Liver (tissue), 9 donors: ENCODE results near the gene DMD. TPM values are rescaled to one million over a fixed set of nuclear protein-coding genes. Genes with fewer than 3 reads are reported as not detected.

Experiments used
- DNase-seq: peaks from one replicate; pipeline ENCODE4 v3.0.0-alpha.2; 2017; ENCODE audit warnings: low spot score
- H3K27ac ChIP-seq, 2 donors: one replicate each; pipeline ENCODE4 v1.7.0; 2013; ENCODE audit warnings: inconsistent platforms in 2 of 2, low read length in 2 of 2, control low read depth in 1 of 2, low read depth in 1 of 2, mild to moderate bottlenecking in 1 of 2
- H3K27me3 ChIP-seq, 4 donors: one replicate each; pipeline versions ENCODE4 v1.6.1 to v1.7.0; 2013; ENCODE audit warnings: low read length in 3 of 4, inconsistent platforms in 1 of 4, mild to moderate bottlenecking in 1 of 4, moderate library complexity in 1 of 4; ENCODE audit not compliant: control insufficient read depth in 4 of 4, insufficient read depth in 4 of 4
- H3K36me3 ChIP-seq, 4 donors: one replicate each; pipeline versions ENCODE4 v1.6.1 to v1.7.0; 2013; ENCODE audit warnings: low read length in 3 of 4, mild to moderate bottlenecking in 3 of 4, low read depth in 1 of 4, moderate library complexity in 1 of 4; ENCODE audit not compliant: control insufficient read depth in 4 of 4, insufficient read depth in 3 of 4
- H3K4me1 ChIP-seq, 4 donors: one replicate each; pipeline versions ENCODE4 v1.6.1 to v1.7.0; 2013; ENCODE audit warnings: low read length in 3 of 4, mild to moderate bottlenecking in 3 of 4, moderate library complexity in 1 of 4; ENCODE audit not compliant: control insufficient read depth in 4 of 4, insufficient read depth in 4 of 4
- H3K4me3 ChIP-seq, 3 donors: one replicate each; pipeline versions ENCODE4 v1.6.1 to v1.7.0; 2013; ENCODE audit warnings: low read length in 3 of 3, control low read depth in 1 of 3, low read depth in 1 of 3, mild to moderate bottlenecking in 1 of 3
- H3K9ac ChIP-seq, 2 donors: one replicate each; pipeline ENCODE4 v1.7.0; 2013; ENCODE audit warnings: low read length in 2 of 2, mild to moderate bottlenecking in 2 of 2, moderate library complexity in 2 of 2, control low read depth in 1 of 2, low read depth in 1 of 2
- H3K9me3 ChIP-seq, 4 donors: one replicate each; pipeline versions ENCODE4 v1.6.1 to v1.7.0; 2013; ENCODE audit warnings: low read length in 3 of 4; ENCODE audit not compliant: control insufficient read depth in 4 of 4
- EGR1 ChIP-seq, 2 donors: IDR thresholded peaks; 2 replicates each; pipeline ENCODE4 v1.6.1; 2016 to 2018; ENCODE audit warnings: antibody characterized with exemption in 2 of 2, low read depth in 2 of 2
- FOXA1 ChIP-seq: IDR thresholded peaks from 2 replicates; pipeline ENCODE4 v1.6.1; 2016; ENCODE audit warnings: antibody characterized with exemption
- FOXA2 ChIP-seq: IDR thresholded peaks from 2 replicates; pipeline ENCODE4 v1.6.1; 2016; ENCODE audit warnings: antibody characterized with exemption
- GABPA ChIP-seq, 2 donors: IDR thresholded peaks in 1 of 2; conservative IDR thresholded peaks in 1 of 2; 2 replicates each; pipeline ENCODE4 v1.6.1; 2016; ENCODE audit warnings: antibody characterized with exemption in 2 of 2, mild to moderate bottlenecking in 1 of 2, moderate library complexity in 1 of 2
- HNF4A ChIP-seq, 2 donors: conservative IDR thresholded peaks; 2 replicates each; pipeline ENCODE4 v1.6.1; 2016; ENCODE audit warnings: antibody characterized with exemption in 2 of 2, mild to moderate bottlenecking in 2 of 2
- HNF4G ChIP-seq: IDR thresholded peaks from 2 replicates; pipeline ENCODE4 v1.6.1; 2016; ENCODE audit warnings: antibody characterized with exemption
- JUND ChIP-seq, 2 donors: IDR thresholded peaks; 2 replicates each; pipeline ENCODE4 v1.6.1; 2016; ENCODE audit warnings: antibody characterized with exemption in 2 of 2
- NR2F2 ChIP-seq: IDR thresholded peaks from 2 replicates; pipeline ENCODE4 v1.6.1; 2016; ENCODE audit warnings: antibody characterized with exemption
- RAD21 ChIP-seq, 2 donors: IDR thresholded peaks; 2 replicates each; pipeline ENCODE4 v1.6.1; 2016; ENCODE audit warnings: antibody characterized with exemption in 2 of 2, mild to moderate bottlenecking in 2 of 2
- RXRA ChIP-seq, 2 donors: IDR thresholded peaks; 2 replicates each; pipeline ENCODE4 v1.6.1; 2017 to 2018; ENCODE audit warnings: antibody characterized with exemption in 2 of 2, mild to moderate bottlenecking in 1 of 2
- SP1 ChIP-seq: IDR thresholded peaks from 2 replicates; pipeline ENCODE4 v1.6.1; 2018; ENCODE audit warnings: antibody characterized with exemption, mild to moderate bottlenecking
- TAF1 ChIP-seq: conservative IDR thresholded peaks from 2 replicates; pipeline ENCODE4 v1.6.1; 2016; ENCODE audit warnings: antibody characterized with exemption, mild to moderate bottlenecking
- YY1 ChIP-seq: IDR thresholded peaks from 2 replicates; pipeline ENCODE4 v1.6.1; 2016; ENCODE audit warnings: antibody characterized with exemption, mild to moderate bottlenecking
- WGBS: extraction: QIAGEN DNeasy Blood & Tissue Kit; methylation state at CpG from one replicate; pipeline ENCODE4 v1.1.7; 2013; 5-methylcytosine and 5-hydroxymethylcytosine counted together
- polyA plus RNA-seq, 2 donors: library from polyadenylated mRNA; stranded (reverse) in 1 of 2; unstranded in 1 of 2; fragments of 200-250 nt in 1 of 2; fragments of >200 nt in 1 of 2; fragmentation: Nextera tagmentation in 1 of 2; extraction: Ambion mirVana in 1 of 2; gene quantifications; one replicate each; pipeline versions ENCODE4 v1.2.1 to v1.2.3, GENCODE V29; 2013 to 2015
- total RNA-seq, 2 donors: library from RNA; depleted of rRNA; stranded (reverse); fragments of >200 nt; gene quantifications; one replicate each; pipeline ENCODE4 v1.2.3, GENCODE V29; 2014
- TF ChIP-seq, protein P1 (sequence below): IDR thresholded peaks from 2 replicates; pipeline ENCODE4 v1.6.1; 2016; ENCODE audit warnings: antibody characterized with exemption
- TF ChIP-seq, protein P2 (sequence below): fragments of 150-350 bp; IDR thresholded peaks from 2 replicates; pipeline ENCODE4 v1.5.1; 2017; ENCODE audit warnings: improper control_type of control experiment, low read depth, low read length; ENCODE audit not compliant: missing input control
- TF ChIP-seq, protein P3 (sequence below): IDR thresholded peaks from 2 replicates; pipeline ENCODE4 v1.6.1; 2016; ENCODE audit warnings: antibody characterized with exemption
- TF ChIP-seq, protein P4 (sequence below): IDR thresholded peaks from 2 replicates; pipeline ENCODE4 v1.6.1; 2016; ENCODE audit warnings: antibody characterized with exemption, mild to moderate bottlenecking
- TF ChIP-seq, protein P5 (sequence below): IDR thresholded peaks from 2 replicates; pipeline ENCODE4 v1.6.1; 2016; ENCODE audit warnings: antibody characterized with exemption
- donor health status: healthy.
- donor health status: healthy.
- donor health status: healthy.
- donor health status: healthy.
- donor health status: healthy.

Gene DMD
- total and polyA plus RNA-seq, 4 donors = 14.6 to 61.9 (median 23.9) TPM

DNA sequence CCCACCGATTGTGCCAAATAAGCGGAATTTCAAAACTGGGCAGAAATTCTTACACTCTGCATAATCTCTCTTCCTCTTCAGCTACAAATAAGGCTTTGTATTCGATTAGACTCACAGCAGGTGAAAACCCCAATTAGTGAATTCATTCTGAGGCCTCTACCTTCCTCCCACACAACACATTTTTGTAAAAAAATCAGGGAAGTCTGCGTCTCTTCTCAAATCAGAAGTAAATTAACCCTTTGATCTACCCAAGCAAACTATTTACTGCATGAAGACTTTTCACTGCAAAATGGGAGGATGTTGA lies 1938.9 kb downstream of the DMD start:
- TF ChIP-seq HNF4G (no peak), HNF4A (conservative IDR thresholded peaks at IDR 0.05) (no peak), GABPA (IDR thresholded peaks at IDR 0.05 in 1 of 2, conservative IDR thresholded peaks at IDR 0.05 in 1 of 2) (no peak)
- TF ChIP-seq, protein P1, sequence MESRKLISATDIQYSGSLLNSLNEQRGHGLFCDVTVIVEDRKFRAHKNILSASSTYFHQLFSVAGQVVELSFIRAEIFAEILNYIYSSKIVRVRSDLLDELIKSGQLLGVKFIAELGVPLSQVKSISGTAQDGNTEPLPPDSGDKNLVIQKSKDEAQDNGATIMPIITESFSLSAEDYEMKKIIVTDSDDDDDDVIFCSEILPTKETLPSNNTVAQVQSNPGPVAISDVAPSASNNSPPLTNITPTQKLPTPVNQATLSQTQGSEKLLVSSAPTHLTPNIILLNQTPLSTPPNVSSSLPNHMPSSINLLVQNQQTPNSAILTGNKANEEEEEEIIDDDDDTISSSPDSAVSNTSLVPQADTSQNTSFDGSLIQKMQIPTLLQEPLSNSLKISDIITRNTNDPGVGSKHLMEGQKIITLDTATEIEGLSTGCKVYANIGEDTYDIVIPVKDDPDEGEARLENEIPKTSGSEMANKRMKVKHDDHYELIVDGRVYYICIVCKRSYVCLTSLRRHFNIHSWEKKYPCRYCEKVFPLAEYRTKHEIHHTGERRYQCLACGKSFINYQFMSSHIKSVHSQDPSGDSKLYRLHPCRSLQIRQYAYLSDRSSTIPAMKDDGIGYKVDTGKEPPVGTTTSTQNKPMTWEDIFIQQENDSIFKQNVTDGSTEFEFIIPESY = no peak
- no peaks in the 10 kb centered on the region for H3K27me3 ChIP-seq
- H3K36me3 ChIP-seq = no peaks in the 10 kb centered on the region
- no peak for DNase-seq
- no peak overlapping the region for H3K4me3 ChIP-seq
- H3K27ac ChIP-seq = no peak overlapping the region
- no peaks in the 10 kb centered on the region for H3K9me3 ChIP-seq
- 47% methylated on average over 4 of the region's 4 CpGs for WGBS
- H3K9ac ChIP-seq = no peak overlapping the region
- H3K4me1 ChIP-seq = peaks cover 0 to 5% (median 0%) of the 10 kb centered on the region in 4 donors

DNA sequence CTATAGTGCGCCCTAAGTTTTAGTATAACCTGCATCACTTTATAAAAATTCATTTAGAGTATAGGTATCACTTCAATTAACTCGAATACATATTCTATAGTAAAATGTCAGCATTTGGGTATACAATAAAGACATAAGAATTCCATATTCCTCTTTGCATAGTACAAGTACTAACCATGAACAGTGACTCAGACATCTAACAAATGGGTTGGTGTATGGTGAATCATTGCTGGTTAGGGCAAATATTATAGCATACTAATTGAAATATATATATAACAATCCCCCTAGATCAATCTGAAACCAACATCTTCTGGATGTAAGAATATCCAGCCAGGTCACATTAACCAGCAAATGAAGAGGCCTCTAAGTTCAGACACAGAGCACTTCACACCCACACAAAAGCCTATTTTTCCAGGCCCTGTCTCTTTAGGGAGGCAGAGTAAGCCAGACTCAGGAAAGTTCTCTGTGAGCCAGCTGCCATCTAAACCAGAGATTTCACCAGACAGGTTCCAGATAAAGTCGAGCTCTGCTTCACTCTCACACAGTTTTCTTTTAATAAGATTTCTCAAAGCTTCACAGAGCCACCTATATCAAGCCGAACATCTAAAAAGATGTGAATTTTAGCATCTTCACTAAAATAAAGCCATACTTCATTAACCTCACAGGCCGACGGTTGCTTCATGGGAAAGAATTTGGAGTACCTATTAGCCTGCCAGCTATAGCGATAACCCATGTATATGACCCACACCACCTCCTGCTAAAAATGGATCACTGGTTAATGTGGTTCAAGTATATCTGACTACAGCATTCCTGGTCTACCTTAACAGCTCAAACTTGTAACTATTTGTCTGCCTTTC lies 1939.5 kb downstream of the DMD start:
- no peak for TF ChIP-seq RXRA (IDR thresholded peaks at IDR 0.05)
- no peak for TF ChIP-seq HNF4G
- TF ChIP-seq FOXA2 = no peak
- no peak for TF ChIP-seq RAD21 (IDR thresholded peaks at IDR 0.05)
- TF ChIP-seq EGR1 (IDR thresholded peaks at IDR 0.05; ENCODE audit: low read depth in 2 of 2) = no peak
- TF ChIP-seq GABPA (IDR thresholded peaks at IDR 0.05 in 1 of 2, conservative IDR thresholded peaks at IDR 0.05 in 1 of 2) = no peak
- TF ChIP-seq, protein P2, sequence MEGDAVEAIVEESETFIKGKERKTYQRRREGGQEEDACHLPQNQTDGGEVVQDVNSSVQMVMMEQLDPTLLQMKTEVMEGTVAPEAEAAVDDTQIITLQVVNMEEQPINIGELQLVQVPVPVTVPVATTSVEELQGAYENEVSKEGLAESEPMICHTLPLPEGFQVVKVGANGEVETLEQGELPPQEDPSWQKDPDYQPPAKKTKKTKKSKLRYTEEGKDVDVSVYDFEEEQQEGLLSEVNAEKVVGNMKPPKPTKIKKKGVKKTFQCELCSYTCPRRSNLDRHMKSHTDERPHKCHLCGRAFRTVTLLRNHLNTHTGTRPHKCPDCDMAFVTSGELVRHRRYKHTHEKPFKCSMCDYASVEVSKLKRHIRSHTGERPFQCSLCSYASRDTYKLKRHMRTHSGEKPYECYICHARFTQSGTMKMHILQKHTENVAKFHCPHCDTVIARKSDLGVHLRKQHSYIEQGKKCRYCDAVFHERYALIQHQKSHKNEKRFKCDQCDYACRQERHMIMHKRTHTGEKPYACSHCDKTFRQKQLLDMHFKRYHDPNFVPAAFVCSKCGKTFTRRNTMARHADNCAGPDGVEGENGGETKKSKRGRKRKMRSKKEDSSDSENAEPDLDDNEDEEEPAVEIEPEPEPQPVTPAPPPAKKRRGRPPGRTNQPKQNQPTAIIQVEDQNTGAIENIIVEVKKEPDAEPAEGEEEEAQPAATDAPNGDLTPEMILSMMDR = no peak
- TF ChIP-seq HNF4A (conservative IDR thresholded peaks at IDR 0.05) = no peak
- TF ChIP-seq, protein P1 = no peak
- TF ChIP-seq, protein P3, sequence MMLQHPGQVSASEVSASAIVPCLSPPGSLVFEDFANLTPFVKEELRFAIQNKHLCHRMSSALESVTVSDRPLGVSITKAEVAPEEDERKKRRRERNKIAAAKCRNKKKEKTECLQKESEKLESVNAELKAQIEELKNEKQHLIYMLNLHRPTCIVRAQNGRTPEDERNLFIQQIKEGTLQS = no peak
- no peak for TF ChIP-seq JUND (IDR thresholded peaks at IDR 0.05)
- TF ChIP-seq, protein P4, sequence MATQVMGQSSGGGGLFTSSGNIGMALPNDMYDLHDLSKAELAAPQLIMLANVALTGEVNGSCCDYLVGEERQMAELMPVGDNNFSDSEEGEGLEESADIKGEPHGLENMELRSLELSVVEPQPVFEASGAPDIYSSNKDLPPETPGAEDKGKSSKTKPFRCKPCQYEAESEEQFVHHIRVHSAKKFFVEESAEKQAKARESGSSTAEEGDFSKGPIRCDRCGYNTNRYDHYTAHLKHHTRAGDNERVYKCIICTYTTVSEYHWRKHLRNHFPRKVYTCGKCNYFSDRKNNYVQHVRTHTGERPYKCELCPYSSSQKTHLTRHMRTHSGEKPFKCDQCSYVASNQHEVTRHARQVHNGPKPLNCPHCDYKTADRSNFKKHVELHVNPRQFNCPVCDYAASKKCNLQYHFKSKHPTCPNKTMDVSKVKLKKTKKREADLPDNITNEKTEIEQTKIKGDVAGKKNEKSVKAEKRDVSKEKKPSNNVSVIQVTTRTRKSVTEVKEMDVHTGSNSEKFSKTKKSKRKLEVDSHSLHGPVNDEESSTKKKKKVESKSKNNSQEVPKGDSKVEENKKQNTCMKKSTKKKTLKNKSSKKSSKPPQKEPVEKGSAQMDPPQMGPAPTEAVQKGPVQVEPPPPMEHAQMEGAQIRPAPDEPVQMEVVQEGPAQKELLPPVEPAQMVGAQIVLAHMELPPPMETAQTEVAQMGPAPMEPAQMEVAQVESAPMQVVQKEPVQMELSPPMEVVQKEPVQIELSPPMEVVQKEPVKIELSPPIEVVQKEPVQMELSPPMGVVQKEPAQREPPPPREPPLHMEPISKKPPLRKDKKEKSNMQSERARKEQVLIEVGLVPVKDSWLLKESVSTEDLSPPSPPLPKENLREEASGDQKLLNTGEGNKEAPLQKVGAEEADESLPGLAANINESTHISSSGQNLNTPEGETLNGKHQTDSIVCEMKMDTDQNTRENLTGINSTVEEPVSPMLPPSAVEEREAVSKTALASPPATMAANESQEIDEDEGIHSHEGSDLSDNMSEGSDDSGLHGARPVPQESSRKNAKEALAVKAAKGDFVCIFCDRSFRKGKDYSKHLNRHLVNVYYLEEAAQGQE = no peak
- TF ChIP-seq FOXA1 = no peak
- TF ChIP-seq TAF1 = no peak
- TF ChIP-seq SP1 = no peak
- TF ChIP-seq NR2F2 = no peak
- no peak for TF ChIP-seq YY1
- TF ChIP-seq, protein P5, sequence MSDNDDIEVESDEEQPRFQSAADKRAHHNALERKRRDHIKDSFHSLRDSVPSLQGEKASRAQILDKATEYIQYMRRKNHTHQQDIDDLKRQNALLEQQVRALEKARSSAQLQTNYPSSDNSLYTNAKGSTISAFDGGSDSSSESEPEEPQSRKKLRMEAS = no peak
- Histone ChIP-seq H3K36me3 (no peaks in the 10 kb centered on the region), H3K9me3 (no peaks in the 10 kb centered on the region), H3K27me3 (no peaks in the 10 kb centered on the region), H3K4me1 (peaks cover 0 to 5% (median 0%) of the 10 kb centered on the region in 4 donors), H3K27ac (no peak overlapping the region), H3K4me3 (no peak overlapping the region), H3K9ac (no peak overlapping the region)
- DNase-seq = no peak
- 89% methylated on average over 7 of the region's 7 CpGs for WGBS
